ENCODE measurements around the gene REEP2. TPM values are rescaled to one million over a fixed set of nuclear protein-coding genes. Genes with fewer than 3 reads are reported as not detected.

REEP2 gene
- total RNA-seq, 1 donor from 2014 or later: 0.80 TPM

DNA sequence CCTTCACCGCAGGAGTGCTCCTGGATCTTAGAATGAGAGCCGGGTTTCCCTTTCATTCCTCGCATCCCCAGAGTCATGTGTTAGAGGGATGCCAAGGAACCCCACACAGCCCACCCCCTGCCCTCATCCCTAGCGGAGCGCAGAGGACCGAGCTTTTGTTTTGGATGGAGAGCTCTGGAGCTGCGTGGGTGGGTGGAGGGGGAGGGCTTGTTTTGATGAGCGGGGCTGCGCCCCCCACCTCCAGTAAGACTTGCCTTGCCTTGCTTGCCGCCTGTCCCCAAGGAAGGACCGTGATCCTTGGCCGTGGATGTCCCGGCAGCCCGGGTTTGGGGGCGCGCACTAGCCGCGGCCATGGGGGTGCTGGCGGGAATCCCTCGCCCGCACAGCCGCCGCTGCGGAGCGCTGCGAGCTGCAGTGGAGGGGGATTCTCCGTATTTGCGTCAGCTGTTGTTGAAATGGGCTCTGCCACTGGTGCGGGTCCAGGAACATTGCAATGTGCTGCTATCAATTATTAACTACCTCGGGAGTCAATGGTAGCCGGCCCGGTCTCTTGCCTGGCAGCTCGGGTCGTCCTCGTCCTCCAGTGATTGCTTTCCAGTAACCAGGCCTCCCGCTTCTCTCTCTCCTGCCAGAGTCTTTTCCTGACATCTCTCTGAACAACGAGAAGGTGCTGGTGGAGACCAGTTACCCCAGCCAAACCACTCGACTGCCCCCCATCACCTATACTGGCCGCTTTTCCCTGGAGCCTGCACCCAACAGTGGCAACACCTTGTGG lies 27.5 kb downstream of the REEP2 start:
- Histone ChIP-seq H3K4me3 (peak overlapping the region; percentile 89), H3K36me3 (peaks cover 7% of the 10 kb centered on the region), H3K27ac (peak overlapping the region; percentile 99), H3K27me3 (ENCODE audit: low read depth) (no peaks in the 10 kb centered on the region), H3K4me1 (peaks cover 38% of the 10 kb centered on the region), H3K9me3 (no peaks in the 10 kb centered on the region)
- DNase-seq (peak; percentile 49), ATAC-seq (no peak)
- TF ChIP-seq, protein P1, sequence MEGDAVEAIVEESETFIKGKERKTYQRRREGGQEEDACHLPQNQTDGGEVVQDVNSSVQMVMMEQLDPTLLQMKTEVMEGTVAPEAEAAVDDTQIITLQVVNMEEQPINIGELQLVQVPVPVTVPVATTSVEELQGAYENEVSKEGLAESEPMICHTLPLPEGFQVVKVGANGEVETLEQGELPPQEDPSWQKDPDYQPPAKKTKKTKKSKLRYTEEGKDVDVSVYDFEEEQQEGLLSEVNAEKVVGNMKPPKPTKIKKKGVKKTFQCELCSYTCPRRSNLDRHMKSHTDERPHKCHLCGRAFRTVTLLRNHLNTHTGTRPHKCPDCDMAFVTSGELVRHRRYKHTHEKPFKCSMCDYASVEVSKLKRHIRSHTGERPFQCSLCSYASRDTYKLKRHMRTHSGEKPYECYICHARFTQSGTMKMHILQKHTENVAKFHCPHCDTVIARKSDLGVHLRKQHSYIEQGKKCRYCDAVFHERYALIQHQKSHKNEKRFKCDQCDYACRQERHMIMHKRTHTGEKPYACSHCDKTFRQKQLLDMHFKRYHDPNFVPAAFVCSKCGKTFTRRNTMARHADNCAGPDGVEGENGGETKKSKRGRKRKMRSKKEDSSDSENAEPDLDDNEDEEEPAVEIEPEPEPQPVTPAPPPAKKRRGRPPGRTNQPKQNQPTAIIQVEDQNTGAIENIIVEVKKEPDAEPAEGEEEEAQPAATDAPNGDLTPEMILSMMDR (IDR thresholded peaks at IDR 0.05): no peak
- intact Hi-C loops (cut with DNase I): no loop called here

DNA sequence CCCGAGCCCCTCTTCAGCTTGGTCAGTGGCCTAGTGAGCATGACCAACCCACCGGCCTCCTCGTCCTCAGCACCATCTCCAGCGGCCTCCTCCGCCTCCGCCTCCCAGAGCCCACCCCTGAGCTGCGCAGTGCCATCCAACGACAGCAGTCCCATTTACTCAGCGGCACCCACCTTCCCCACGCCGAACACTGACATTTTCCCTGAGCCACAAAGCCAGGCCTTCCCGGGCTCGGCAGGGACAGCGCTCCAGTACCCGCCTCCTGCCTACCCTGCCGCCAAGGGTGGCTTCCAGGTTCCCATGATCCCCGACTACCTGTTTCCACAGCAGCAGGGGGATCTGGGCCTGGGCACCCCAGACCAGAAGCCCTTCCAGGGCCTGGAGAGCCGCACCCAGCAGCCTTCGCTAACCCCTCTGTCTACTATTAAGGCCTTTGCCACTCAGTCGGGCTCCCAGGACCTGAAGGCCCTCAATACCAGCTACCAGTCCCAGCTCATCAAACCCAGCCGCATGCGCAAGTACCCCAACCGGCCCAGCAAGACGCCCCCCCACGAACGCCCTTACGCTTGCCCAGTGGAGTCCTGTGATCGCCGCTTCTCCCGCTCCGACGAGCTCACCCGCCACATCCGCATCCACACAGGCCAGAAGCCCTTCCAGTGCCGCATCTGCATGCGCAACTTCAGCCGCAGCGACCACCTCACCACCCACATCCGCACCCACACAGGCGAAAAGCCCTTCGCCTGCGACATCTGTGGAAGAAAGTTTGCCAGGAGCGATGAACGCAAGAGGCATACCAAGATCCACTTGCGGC lies 28.2 kb downstream of the REEP2 start:
- DNase-seq (peak; percentile 51), ATAC-seq (no peak)
- Histone ChIP-seq H3K27ac (peak overlapping the region; percentile 99), H3K4me1 (peaks cover 38% of the 10 kb centered on the region), H3K4me3 (peak overlapping the region; percentile 89), H3K36me3 (peaks cover 7% of the 10 kb centered on the region), H3K9me3 (no peaks in the 10 kb centered on the region), H3K27me3 (ENCODE audit: low read depth) (no peaks in the 10 kb centered on the region)
- TF ChIP-seq, protein P1 (IDR thresholded peaks at IDR 0.05): no peak
- intact Hi-C loops (cut with DNase I): no loop called here

DNA sequence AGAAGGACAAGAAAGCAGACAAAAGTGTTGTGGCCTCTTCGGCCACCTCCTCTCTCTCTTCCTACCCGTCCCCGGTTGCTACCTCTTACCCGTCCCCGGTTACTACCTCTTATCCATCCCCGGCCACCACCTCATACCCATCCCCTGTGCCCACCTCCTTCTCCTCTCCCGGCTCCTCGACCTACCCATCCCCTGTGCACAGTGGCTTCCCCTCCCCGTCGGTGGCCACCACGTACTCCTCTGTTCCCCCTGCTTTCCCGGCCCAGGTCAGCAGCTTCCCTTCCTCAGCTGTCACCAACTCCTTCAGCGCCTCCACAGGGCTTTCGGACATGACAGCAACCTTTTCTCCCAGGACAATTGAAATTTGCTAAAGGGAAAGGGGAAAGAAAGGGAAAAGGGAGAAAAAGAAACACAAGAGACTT lies 28.9 kb downstream of the REEP2 start:
- H3K9me3 ChIP-seq: no peaks in the 10 kb centered on the region
- no peaks in the 10 kb centered on the region for H3K27me3 ChIP-seq (ENCODE audit: low read depth)
- intact Hi-C loops (cut with DNase I): no loop called here
- ATAC-seq: no peak
- peak; percentile 47 for DNase-seq
- H3K4me3 ChIP-seq: peak overlapping the region; percentile 89
- H3K27ac ChIP-seq: no peak overlapping the region
- TF ChIP-seq, protein P1 (IDR thresholded peaks at IDR 0.05): no peak
- H3K4me1 ChIP-seq: peaks cover 38% of the 10 kb centered on the region
- H3K36me3 ChIP-seq: peaks cover 7% of the 10 kb centered on the region

DNA sequence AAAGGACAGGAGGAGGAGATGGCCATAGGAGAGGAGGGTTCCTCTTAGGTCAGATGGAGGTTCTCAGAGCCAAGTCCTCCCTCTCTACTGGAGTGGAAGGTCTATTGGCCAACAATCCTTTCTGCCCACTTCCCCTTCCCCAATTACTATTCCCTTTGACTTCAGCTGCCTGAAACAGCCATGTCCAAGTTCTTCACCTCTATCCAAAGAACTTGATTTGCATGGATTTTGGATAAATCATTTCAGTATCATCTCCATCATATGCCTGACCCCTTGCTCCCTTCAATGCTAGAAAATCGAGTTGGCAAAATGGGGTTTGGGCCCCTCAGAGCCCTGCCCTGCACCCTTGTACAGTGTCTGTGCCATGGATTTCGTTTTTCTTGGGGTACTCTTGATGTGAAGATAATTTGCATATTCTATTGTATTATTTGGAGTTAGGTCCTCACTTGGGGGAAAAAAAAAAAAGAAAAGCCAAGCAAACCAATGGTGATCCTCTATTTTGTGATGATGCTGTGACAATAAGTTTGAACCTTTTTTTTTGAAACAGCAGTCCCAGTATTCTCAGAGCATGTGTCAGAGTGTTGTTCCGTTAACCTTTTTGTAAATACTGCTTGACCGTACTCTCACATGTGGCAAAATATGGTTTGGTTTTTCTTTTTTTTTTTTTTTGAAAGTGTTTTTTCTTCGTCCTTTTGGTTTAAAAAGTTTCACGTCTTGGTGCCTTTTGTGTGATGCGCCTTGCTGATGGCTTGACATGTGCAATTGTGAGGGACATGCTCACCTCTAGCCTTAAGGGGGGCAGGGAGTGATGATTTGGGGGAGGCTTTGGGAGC lies 29.5 kb downstream of the REEP2 start:
- intact Hi-C loops (cut with DNase I): no loop called here
- no peak for ATAC-seq
- Histone ChIP-seq H3K27ac (no peak overlapping the region), H3K4me3 (no peak overlapping the region), H3K27me3 (ENCODE audit: low read depth) (no peaks in the 10 kb centered on the region), H3K9me3 (no peaks in the 10 kb centered on the region), H3K4me1 (peaks cover 33% of the 10 kb centered on the region), H3K36me3 (peaks cover 7% of the 10 kb centered on the region)
- no peak for DNase-seq
- TF ChIP-seq, protein P1 (IDR thresholded peaks at IDR 0.05): no peak

DNA sequence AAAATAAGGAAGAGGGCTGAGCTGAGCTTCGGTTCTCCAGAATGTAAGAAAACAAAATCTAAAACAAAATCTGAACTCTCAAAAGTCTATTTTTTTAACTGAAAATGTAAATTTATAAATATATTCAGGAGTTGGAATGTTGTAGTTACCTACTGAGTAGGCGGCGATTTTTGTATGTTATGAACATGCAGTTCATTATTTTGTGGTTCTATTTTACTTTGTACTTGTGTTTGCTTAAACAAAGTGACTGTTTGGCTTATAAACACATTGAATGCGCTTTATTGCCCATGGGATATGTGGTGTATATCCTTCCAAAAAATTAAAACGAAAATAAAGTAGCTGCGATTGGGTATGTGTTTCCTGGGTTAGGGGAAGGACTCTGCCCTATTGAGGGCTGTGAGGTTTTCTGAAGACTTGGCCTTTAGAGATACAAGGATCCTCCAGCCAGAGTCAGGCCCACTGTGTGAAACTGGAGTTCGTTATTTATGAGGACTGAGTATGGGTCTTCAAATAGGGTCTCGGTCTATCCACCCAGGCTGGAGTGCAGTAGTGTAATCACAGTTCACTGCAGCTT lies 30.2 kb downstream of the REEP2 start:
- H3K4me1 ChIP-seq: peaks cover 29% of the 10 kb centered on the region
- H3K4me3 ChIP-seq: no peak overlapping the region
- H3K9me3 ChIP-seq: no peaks in the 10 kb centered on the region
- DNase-seq (no peak), ATAC-seq (no peak)
- TF ChIP-seq, protein P1 (IDR thresholded peaks at IDR 0.05): no peak
- intact Hi-C loops (cut with DNase I): no loop called here
- H3K36me3 ChIP-seq: peaks cover 7% of the 10 kb centered on the region
- H3K27me3 ChIP-seq (ENCODE audit: low read depth): no peaks in the 10 kb centered on the region
- H3K27ac ChIP-seq: no peak overlapping the region

Data from lower lobe of right lung (tissue), 2 donors.